ENCODE measurements around the gene CARD10. TPM values are rescaled to one million over a fixed set of nuclear protein-coding genes. Genes with fewer than 3 reads are reported as not detected.

CARD10 gene
- total and polyA plus RNA-seq, 2 of the 13 experiments (the other 11 are each of a cell fraction or from before 2014, with no cell fraction given): 35.2 to 55.8 TPM

DNA sequence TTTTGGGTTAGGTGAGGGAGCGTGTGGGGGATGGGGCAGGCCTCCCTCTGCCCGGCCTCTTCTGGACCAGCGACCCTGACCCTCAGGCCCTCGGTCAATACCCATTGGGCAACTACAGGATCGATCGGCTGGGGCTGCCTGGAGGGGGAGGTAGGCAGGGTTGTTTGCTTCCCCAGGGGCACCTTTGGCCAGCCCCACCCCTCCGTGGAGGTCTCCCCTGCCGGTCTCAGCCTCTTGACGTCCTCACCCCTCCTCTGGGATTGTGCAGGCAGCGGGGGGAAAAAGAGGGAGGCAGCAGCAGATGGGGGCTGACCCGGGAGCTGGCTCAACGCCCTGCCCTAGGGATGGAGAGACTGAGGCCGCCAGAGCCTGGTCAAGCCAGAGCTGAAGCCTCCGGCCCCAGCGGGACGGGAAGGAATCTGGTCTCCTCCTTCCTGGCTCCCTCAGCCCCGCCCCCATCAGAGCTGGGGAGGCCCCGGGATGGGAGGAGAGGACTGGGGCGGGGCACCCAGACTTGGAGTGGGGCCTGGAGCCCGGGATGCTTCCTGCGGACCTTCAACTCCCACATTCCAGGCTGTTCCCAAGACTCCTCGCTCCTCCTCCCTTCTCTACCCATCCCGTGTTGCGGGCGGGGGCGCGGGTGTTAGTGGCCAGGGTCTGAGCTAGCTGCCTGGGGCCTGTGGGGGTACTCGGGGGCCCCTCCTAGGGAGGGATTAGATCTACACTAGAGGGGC lies 26.7 kb upstream of the CARD10 start (continued):
- peak; percentile 19; the same call in 1 of the 2 replicates for TF ChIP-seq BHLHE40 (IDR thresholded peaks at IDR 0.05; ENCODE audit: low read length)
- TF ChIP-seq, protein P1, sequence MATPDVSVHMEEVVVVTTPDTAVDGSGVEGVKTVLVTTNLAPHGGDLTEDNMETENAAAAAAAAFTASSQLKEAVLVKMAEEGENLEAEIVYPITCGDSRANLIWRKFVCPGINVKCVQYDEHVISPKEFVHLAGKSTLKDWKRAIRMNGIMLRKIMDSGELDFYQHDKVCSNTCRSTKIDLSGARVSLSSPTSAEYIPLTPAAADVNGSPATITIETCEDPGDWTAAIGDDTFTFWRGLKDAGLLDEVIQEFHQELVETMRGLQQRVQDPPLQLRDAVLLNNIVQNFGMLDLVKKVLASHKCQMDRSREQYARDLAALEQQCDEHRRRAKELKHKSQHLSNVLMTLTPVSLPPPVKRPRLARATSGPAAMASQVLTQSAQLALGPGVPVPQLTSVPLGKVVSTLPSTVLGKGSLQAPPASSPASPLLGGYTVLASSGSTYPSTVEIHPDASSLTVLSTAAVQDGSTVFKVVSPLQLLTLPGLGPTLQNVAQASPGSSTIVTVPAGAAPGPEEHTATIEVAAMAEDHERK (CRISPR knock-in tag; IDR thresholded peaks at IDR 0.05; ENCODE audit: low read depth): no peak
- no peak for TF ChIP-seq GABPA (IDR thresholded peaks at IDR 0.05; ENCODE audit: low read depth, low read length)
- no peak; the same call in 1 of the 2 replicates for TF ChIP-seq GABPA (CRISPR knock-in tag; IDR thresholded peaks at IDR 0.05; ENCODE audit: low read depth)
- peak; percentile 88 for TF ChIP-seq ETV5 (CRISPR knock-in tag; IDR thresholded peaks at IDR 0.05; ENCODE audit: borderline replicate concordance)
- TF ChIP-seq XBP1 (CRISPR knock-in tag; IDR thresholded peaks at IDR 0.05): no peak
- no peak for TF ChIP-seq ZNF138 (CRISPR knock-in tag; IDR thresholded peaks at IDR 0.05; ENCODE audit: low read depth)
- peak; percentile 85; the same call in 1 of the 2 replicates for TF ChIP-seq ZNF333 (CRISPR knock-in tag; IDR thresholded peaks at IDR 0.05; ENCODE audit: borderline replicate concordance)
- TF ChIP-seq ELF3 (CRISPR knock-in tag; IDR thresholded peaks at IDR 0.05): peak; percentile 84
- TF ChIP-seq SRF (IDR thresholded peaks at IDR 0.05; ENCODE audit: low read depth, low read length): 0 out of 2 replicates have a peak, but pooled peaks have one; percentile 27
- TF ChIP-seq MTF2 (CRISPR knock-in tag; IDR thresholded peaks at IDR 0.05; ENCODE audit: borderline replicate concordance): peak; percentile 64; the same call in 1 of the 2 replicates
- TF ChIP-seq, protein P2, sequence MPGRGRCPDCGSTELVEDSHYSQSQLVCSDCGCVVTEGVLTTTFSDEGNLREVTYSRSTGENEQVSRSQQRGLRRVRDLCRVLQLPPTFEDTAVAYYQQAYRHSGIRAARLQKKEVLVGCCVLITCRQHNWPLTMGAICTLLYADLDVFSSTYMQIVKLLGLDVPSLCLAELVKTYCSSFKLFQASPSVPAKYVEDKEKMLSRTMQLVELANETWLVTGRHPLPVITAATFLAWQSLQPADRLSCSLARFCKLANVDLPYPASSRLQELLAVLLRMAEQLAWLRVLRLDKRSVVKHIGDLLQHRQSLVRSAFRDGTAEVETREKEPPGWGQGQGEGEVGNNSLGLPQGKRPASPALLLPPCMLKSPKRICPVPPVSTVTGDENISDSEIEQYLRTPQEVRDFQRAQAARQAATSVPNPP (CRISPR knock-in tag; IDR thresholded peaks at IDR 0.05): no peak
- TF ChIP-seq TMF1 (CRISPR knock-in tag; IDR thresholded peaks at IDR 0.05; ENCODE audit: low read depth): peak; percentile 63
- TF ChIP-seq, protein P3, sequence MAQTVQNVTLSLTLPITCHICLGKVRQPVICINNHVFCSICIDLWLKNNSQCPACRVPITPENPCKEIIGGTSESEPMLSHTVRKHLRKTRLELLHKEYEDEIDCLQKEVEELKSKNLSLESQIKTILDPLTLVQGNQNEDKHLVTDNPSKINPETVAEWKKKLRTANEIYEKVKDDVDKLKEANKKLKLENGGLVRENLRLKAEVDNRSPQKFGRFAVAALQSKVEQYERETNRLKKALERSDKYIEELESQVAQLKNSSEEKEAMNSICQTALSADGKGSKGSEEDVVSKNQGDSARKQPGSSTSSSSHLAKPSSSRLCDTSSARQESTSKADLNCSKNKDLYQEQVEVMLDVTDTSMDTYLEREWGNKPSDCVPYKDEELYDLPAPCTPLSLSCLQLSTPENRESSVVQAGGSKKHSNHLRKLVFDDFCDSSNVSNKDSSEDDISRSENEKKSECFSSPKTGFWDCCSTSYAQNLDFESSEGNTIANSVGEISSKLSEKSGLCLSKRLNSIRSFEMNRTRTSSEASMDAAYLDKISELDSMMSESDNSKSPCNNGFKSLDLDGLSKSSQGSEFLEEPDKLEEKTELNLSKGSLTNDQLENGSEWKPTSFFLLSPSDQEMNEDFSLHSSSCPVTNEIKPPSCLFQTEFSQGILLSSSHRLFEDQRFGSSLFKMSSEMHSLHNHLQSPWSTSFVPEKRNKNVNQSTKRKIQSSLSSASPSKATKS (CRISPR knock-in tag; IDR thresholded peaks at IDR 0.05): no peak
- peak; percentile 96 for TF ChIP-seq NR2C2 (CRISPR knock-in tag; IDR thresholded peaks at IDR 0.05; ENCODE audit: borderline replicate concordance)
- peak; percentile 99 for TF ChIP-seq KDM3A (CRISPR knock-in tag; IDR thresholded peaks at IDR 0.05; ENCODE audit: low read depth)
- peak; percentile 82; the same call in 1 of the 2 replicates for TF ChIP-seq FOXK1 (CRISPR knock-in tag; IDR thresholded peaks at IDR 0.05; ENCODE audit: borderline replicate concordance, low read depth)
- no peak for TF ChIP-seq HMGA1 (CRISPR knock-in tag; conservative IDR thresholded peaks at IDR 0.05)
- TF ChIP-seq, protein P4, sequence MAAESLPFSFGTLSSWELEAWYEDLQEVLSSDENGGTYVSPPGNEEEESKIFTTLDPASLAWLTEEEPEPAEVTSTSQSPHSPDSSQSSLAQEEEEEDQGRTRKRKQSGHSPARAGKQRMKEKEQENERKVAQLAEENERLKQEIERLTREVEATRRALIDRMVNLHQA (CRISPR knock-in tag; IDR thresholded peaks at IDR 0.05): no peak
- no peak for TF ChIP-seq ZNF224 (CRISPR knock-in tag; IDR thresholded peaks at IDR 0.05)
- no peak for TF ChIP-seq DR1 (CRISPR knock-in tag; IDR thresholded peaks at IDR 0.05)
- no peak for TF ChIP-seq POLR2G (IDR thresholded peaks at IDR 0.05; ENCODE audit: low read depth, low read length)
- peak; percentile 86; the same call in 1 of the 2 replicates for TF ChIP-seq KDM5B (CRISPR knock-in tag; IDR thresholded peaks at IDR 0.05; ENCODE audit: borderline replicate concordance)
- TF ChIP-seq ARNTL (CRISPR knock-in tag; IDR thresholded peaks at IDR 0.05): peak; percentile 95
- peak; percentile 92 for TF ChIP-seq ZNF546 (CRISPR knock-in tag; conservative IDR thresholded peaks at IDR 0.05)
- TF ChIP-seq ZNF33B (CRISPR knock-in tag; IDR thresholded peaks at IDR 0.05): no peak

All from HepG2 (cell line).